Activated CD8-positive, alpha-beta memory T cell treated with anti-CD3 and anti-CD28 coated beads, Interleukin-2, amount 50 U/mL, for 1 hour (primary cell): ENCODE measurements around the gene WFDC2.
"Not testable (repeated sequence)": the region's sequence is repeated elsewhere in the genome, so short reads cannot be mapped to it uniquely, and the experiment has no call there.

Experiments
- DNase-seq: peaks from one replicate; pipeline ENCODE4 v3.0.0-alpha.2; 2020; ENCODE audit errors: extremely low read depth

The WFDC2 gene

DNA sequence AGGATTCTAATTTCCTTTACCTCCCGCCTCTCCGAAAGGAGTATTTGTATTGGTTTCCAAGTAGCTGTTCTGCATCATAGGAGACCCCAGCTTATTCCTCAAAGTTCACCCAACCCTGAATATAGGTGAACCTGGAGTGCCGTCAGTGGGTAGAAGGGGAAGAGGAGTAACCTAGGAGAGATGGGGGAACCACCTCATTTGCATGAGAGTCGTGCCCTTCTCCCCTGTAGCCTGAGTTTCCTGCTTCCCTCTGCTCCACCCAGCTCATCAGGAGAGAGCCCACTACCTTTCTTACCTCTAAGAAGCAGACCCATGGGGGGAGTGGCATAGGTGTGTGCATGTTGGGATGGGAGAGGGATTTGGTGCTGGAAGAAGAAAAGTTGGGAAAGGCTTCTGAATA lies 17.3 kb upstream of the WFDC2 start:
- no peak for DNase-seq

DNA sequence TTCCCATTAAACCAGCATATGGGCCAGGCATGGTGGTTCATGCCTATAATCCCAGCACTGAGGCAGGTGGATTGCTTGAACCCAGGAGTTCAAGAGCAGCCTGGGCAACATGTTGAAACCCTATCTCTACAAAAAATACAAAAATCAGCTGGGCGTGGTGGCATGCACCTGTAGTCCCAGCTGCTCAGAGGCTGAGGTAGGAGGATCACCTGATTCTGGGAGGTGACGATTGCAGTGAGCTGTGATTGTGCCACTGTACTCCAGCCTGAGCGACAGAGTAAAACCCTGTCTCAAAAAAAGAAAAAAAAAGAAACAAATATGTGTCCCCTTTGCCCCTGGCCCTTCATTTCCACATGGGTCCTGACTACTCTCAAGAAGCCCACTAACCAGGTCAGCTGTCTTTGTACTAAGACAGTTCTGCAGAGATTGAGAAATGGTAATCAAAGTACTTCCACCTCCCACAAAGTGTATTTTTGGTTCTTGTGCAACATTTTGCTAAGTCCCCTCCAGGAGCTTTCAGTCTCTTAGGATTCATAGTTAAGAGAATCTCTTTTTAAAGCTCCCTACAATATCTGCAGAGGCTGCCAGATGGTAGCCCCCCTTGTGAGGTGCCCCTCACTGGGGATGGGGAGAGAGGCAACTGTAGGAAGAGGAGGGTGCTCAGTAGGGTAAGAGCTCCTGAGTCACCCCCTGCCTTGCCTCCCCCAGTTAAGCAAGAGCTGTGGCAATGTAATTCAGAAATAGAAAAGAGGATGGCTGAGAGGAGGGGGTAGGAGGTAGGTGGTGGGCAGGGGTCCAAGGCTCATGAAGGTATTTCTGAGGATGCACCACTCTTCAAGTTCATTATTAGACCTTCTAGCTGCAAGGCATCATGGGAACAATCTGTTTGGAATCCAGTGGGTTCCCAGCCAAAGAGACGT lies 16.5 kb upstream of the WFDC2 start:
- no peak for DNase-seq

DNA sequence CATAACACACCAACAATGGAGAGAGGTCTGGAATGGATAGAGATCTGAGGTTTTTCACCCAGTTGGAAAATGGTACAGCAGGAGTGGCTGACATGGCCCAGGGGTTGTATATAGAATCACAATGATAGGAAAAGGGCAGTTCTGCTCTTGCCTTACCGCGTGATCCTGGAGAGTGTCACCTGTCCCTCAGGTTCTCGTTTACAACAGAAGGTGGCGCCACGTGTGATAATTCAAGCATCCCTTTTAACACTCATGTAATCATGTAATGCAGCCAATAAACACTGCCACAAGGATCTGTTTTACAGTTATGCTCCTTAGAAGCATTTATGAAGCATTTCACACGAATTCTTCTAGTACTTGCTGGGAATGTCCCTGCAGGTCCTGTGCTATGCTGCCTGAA lies 12.9 kb upstream of the WFDC2 start:
- no peak for DNase-seq

DNA sequence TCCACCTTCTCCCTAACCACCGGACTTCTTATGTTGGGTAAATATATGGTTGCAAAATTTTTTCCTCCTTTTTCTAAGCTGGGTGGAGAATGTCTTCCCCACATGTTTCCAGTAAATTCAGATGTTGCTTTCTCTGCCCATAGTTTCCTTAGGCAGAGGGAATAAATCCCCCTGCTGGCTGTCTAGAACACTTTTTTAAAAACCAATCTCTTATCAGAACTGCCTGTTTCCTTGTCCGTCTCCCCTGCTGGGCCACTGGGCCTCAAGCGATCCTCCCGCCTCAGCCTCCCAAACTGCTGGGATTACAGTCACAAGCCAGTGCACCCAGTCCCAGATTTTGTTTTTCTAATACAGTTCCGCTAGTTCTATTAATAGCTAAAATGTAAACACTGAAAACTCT lies 9.9 kb upstream of the WFDC2 start:
- DNase-seq, result no peak

- no peak for DNase-seq
Observed at GRCh38 chr20:45461225-45461624, 8.3 kb upstream of the WFDC2 start.

- DNase-seq, result no peak
Observed at GRCh38 chr20:45462711-45463509, 6.6 kb upstream of the WFDC2 start.

DNA sequence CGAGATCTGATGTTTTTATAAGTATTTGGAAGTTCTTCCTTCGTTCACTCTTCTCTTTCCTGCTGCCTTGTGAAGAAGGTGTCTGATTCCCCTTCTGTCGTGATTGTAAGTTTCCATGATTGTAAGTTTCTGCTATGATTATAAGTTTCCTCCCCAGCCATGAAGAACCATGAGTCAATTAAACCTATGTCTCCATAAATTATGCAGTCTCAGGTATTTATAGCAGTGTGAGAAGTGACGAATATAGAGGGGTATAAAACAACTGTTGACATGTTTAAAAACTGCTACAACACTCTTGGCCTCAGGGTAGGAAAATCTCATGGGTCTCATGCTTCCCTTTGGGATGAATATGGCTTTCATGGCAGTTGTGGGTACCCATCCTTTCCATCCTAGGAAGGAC lies 5.8 kb upstream of the WFDC2 start:
- DNase-seq, result no peak

GRCh38 chr20:45465491-45466266 lies 3.9 kb upstream of the WFDC2 start:
- DNase-seq, result no peak

- DNase-seq, result no peak
Observed at GRCh38 chr20:45467172-45467571, 2.4 kb upstream of the WFDC2 start.

DNA sequence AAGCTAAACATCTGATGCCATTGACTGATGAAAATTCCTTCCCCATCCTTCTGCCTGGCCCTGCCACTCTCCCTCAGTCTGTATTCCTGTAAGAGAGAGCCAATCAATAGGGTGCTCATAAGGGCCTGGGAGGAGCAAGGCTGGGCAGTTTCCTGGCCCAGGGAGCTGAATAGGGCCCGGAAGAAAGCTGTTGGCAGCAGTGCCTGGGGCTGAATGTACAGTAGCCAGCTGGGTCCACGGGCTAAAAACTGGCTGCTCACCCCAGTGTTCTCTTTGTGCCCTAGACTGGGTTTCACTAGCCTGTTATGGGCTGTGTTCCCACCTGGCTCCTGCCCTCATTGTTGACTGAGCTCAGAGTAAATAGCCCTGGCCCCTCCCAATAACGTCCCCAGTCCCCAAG lies 1.7 kb upstream of the WFDC2 start:
- no peak for DNase-seq

- DNase-seq, result no peak
Observed at GRCh38 chr20:45470262-45470931, 844 bp downstream of the WFDC2 start.

DNA sequence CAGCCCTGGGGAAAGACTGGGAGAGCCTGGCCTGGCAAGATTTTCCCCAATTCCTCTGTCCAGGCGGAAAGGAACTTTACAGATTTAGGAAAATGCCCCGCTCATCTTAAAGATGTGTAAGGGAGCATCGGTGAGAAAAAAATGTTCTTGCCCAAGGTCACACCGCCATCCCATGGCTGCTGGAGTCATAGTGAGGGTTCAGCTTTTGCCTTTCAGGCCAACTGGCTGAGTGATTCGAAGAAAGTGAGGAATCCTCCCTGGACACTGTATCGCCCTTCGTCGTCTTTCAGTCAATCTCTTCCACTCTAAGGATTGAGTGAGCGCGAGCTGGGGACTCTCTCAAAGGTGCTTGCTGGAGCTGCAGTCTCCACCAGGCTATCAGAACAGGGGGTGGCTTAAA lies 1.4 kb downstream of the WFDC2 start:
- no peak for DNase-seq

GRCh38 chr20:45472286-45472685 lies 2.7 kb downstream of the WFDC2 start:
- not testable (repeated sequence) for DNase-seq

DNA sequence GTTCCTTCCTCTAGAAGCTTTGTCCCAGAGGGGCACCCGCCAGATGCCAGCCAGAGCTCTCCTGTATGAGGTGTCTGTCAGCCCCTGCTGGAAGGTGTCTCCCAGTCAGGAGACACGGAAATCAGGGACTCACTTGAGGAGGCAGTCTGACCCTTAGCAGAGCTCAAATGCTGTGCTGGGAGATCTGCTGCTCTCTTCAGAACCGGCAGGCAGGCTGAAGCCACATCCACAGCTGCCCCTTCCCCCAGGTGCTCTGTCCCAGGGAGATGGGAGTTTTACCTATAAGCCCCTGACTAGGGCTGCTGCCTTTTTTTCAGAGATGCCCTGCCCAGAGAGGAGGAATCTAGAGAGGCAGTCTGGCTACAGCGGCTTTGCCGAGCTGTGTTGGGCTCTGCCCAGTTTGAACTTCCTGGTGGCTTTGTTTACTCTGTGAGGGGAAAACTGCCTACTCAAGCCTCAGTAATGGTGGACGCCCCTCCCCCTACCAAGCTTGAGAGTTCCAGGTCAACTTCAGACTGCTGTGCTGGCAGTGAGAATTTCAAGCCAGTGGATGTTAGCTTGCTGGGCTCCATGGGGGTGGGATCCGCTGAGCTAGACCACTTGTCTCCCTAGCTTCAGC lies 8.1 kb downstream of the WFDC2 start:
- DNase-seq, result not testable (repeated sequence)

DNA sequence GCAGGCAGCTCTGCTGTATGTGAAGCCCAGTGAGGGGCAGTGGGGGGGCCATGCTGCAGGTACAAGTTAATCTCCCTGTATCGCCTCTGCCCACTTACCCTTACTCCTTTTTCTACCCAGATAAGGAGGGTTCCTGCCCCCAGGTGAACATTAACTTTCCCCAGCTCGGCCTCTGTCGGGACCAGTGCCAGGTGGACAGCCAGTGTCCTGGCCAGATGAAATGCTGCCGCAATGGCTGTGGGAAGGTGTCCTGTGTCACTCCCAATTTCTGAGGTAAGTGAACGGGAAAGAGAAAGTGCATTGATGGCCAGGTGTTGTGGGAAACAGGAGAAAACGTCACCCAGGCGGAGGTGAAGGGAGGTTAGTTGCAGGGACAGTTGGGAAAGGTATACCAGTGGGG lies 10.3 kb downstream of the WFDC2 start:
- DNase-seq, result no peak

GRCh38 chr20:45484676-45485075 lies 15.1 kb downstream of the WFDC2 start:
- DNase-seq, result no peak

- DNase-seq, result no peak
Observed at GRCh38 chr20:45485388-45485787, 15.8 kb downstream of the WFDC2 start.

GRCh38 chr20:45487231-45487635 lies 17.7 kb downstream of the WFDC2 start:
- DNase-seq, result no peak

DNA sequence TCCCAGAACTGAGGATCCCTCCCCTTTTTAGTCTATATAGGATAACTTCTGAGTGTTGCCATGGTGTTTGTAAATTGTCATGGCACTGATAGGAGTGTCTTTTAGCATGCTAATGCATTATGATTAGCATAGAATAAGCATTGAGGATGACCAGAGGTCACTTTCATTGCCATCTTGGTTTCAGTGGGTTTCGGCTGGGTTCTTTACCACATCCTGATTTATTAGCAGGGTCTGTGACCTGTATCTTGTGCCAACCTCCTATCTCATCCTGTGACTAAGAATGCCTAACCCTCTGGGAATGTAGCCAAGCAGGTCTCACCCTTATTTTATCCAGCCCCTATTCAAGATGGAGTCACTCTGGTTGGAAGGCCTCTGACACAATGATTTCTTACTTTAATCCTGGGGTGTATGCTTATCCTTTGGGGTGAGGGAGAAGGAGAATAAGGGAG lies 19.6 kb downstream of the WFDC2 start:
- no peak for DNase-seq

GRCh38 chr20:45495501-45495941 lies 26.0 kb downstream of the WFDC2 start:
- no peak for DNase-seq

DNA sequence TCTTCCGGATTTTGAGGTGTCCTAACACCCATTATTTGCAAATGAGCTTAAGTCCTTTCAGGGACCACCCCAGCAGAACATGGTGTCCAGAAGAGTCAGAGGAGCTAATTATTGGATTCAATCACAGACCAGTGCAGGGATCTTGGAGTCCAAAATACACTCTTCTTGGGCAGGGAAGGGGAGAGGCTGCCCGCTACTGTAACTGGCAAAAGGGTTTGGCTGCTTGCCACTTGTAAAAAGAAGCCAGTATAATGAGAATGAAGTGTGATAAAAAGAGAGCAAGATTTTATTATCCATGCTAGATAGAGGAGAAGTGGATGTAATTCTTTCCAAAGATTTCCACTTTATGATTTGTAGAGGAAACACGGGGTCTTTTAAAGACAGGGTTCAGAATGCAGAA lies 26.6 kb downstream of the WFDC2 start:
- no peak for DNase-seq
